RWPE2 (cell line): Measurements from ENCODE around the gene GPR89B.
"Not testable (repeated sequence)": the region's sequence is repeated elsewhere in the genome, so short reads cannot be mapped to it uniquely, and the experiment has no call there.

Experiments used
- ATAC-seq: fragments of 200-7000 bp; cut with Tn5 transposase; 3 replicates; pipeline ENCODE4 v1.9.1; 2021; ENCODE audit warnings: low read depth
- DNase-seq: peaks from one replicate; pipeline ENCODE4 v3.0.0-alpha.2; 2020; ENCODE audit warnings: low spot score
- H3K27ac ChIP-seq: fragments of 450-650 bp; 2 replicates; pipeline ENCODE4 v1.5.1; 2017; ENCODE audit warnings: mild to moderate bottlenecking; ENCODE audit not compliant: poor library complexity, severe bottlenecking
- H3K27me3 ChIP-seq: fragments of 250-450 bp; sonication (Bioruptor Pico); 2 replicates; pipeline ENCODE4 v1.5.1; 2021; ENCODE audit warnings: mild to moderate bottlenecking, moderate library complexity; ENCODE audit not compliant: insufficient read depth, poor library complexity, severe bottlenecking
- H3K36me3 ChIP-seq: fragments of 250-450 bp; sonication (Bioruptor Pico); 2 replicates; pipeline ENCODE4 v1.5.1; 2020; ENCODE audit warnings: low read depth, mild to moderate bottlenecking, moderate library complexity
- H3K4me1 ChIP-seq: fragments of 250-450 bp; sonication (Bioruptor Pico); 2 replicates; pipeline ENCODE4 v1.5.1; 2021; ENCODE audit warnings: mild to moderate bottlenecking, moderate library complexity; ENCODE audit not compliant: insufficient read depth, poor library complexity, severe bottlenecking
- H3K4me3 ChIP-seq: fragments of 250-450 bp; sonication (Bioruptor Pico); 2 replicates; pipeline ENCODE4 v1.5.1; 2021; ENCODE audit warnings: mild to moderate bottlenecking, moderate library complexity; ENCODE audit not compliant: severe bottlenecking
- H3K9me3 ChIP-seq: fragments of 250-450 bp; sonication (Bioruptor Pico); 2 replicates; pipeline ENCODE4 v1.5.1; 2021; ENCODE audit warnings: mild to moderate bottlenecking, moderate library complexity; ENCODE audit not compliant: severe bottlenecking
- TF ChIP-seq, protein P1 (sequence below): fragments of 450-650 bp; IDR thresholded peaks from one replicate; pipeline ENCODE4 v1.5.1; 2017; ENCODE audit warnings: mild to moderate bottlenecking, moderate library complexity; ENCODE audit not compliant: poor library complexity, severe bottlenecking

GPR89B gene

GRCh38 chr1:147919896-147920295 is 8.3 kb upstream of the GPR89B start:
- Histone ChIP-seq H3K4me1 (no peaks in the 10 kb centered on the region), H3K36me3 (no peaks in the 10 kb centered on the region), H3K9me3 (no peaks in the 10 kb centered on the region), H3K27ac (no peak overlapping the region), H3K27me3 (no peaks in the 10 kb centered on the region), H3K4me3 (no peak overlapping the region)
- TF ChIP-seq, protein P1, sequence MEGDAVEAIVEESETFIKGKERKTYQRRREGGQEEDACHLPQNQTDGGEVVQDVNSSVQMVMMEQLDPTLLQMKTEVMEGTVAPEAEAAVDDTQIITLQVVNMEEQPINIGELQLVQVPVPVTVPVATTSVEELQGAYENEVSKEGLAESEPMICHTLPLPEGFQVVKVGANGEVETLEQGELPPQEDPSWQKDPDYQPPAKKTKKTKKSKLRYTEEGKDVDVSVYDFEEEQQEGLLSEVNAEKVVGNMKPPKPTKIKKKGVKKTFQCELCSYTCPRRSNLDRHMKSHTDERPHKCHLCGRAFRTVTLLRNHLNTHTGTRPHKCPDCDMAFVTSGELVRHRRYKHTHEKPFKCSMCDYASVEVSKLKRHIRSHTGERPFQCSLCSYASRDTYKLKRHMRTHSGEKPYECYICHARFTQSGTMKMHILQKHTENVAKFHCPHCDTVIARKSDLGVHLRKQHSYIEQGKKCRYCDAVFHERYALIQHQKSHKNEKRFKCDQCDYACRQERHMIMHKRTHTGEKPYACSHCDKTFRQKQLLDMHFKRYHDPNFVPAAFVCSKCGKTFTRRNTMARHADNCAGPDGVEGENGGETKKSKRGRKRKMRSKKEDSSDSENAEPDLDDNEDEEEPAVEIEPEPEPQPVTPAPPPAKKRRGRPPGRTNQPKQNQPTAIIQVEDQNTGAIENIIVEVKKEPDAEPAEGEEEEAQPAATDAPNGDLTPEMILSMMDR: no peak
- DNase-seq (no peak), ATAC-seq (no peak)

DNA sequence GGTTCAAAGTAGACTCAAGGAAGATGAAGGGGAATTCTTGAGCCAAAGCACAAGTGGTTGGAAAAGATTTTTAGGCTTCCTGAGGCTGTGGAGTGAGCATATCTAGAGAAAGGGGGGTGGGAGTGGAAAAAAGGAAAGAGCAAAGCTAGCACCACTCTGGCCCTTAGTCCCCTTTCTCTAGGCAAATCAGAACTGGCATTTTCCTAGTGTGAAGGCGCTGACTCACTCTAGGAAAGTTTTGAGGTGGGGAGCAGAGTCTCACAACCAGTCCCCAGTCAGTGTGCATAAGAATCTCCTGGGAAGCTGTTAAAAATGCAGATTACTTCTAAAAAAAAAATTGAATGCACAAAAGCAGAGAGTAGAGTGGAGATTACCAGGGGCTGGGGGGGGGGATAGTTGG is 3.4 kb upstream of the GPR89B start:
- H3K36me3 ChIP-seq: no peaks in the 10 kb centered on the region
- H3K27me3 ChIP-seq: no peaks in the 10 kb centered on the region
- no peaks in the 10 kb centered on the region for H3K9me3 ChIP-seq
- no peak overlapping the region for H3K4me3 ChIP-seq
- no peak for ATAC-seq
- DNase-seq: no peak
- no peaks in the 10 kb centered on the region for H3K4me1 ChIP-seq
- TF ChIP-seq, protein P1: no peak
- H3K27ac ChIP-seq: no peak overlapping the region

- not testable (repeated sequence) for ATAC-seq
Observed at GRCh38 chr1:147927215-147927614, 1.0 kb upstream of the GPR89B start.

GRCh38 chr1:147927689-147928088 is 531 bp upstream of the GPR89B start:
- H3K4me3 ChIP-seq, H3K4me1 ChIP-seq, ATAC-seq, H3K9me3 ChIP-seq, H3K27ac ChIP-seq, DNase-seq, H3K27me3 ChIP-seq, H3K36me3 ChIP-seq: not testable (repeated sequence)

More at GRCh38 chr1:147927215-147927614, 1.0 kb upstream of the GPR89B start:
- not testable (repeated sequence) for H3K27ac ChIP-seq, H3K36me3 ChIP-seq, H3K4me3 ChIP-seq, H3K27me3 ChIP-seq, H3K9me3 ChIP-seq, DNase-seq, H3K4me1 ChIP-seq

DNA sequence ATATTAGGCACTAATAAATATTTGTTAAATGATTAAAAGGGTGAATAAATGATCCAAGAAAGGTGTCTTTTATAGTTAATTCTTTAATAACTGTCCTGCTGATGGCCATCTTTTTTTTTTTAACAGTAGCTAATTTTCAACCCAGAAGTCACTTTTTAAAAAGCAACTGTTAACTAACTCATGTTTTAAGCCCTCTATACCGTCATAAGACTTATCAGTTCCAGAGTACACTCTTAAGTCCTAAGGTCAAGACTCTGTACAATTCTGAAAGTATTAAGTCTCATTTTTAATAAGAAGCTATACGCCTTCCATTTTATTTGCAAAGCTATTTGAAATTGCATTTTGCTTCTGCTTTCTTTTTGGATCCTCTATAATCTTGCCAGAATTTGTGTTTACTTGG is 2.9 kb downstream of the GPR89B start:
- not testable (repeated sequence) for H3K4me3 ChIP-seq, DNase-seq, H3K27ac ChIP-seq, H3K36me3 ChIP-seq, ATAC-seq, H3K9me3 ChIP-seq, H3K27me3 ChIP-seq, H3K4me1 ChIP-seq

DNA sequence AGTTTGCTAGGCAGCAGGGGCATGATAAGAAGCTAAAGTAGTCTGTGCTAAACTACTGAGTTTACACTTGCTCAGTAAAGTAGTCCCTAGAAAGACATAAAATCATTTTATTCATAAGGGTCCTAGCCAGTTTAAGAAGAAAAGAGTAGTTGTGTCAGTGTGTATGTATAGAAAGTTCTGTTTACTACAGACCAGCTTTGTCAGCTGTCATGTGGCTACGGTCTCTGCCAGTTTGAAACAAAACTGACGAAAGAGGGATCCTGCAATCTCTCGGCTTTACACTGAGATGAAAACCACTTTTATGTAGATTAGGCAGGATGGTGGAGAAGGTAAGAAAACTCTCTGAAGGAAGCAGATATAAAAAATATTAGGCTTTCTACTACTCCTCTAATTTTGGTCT is 7.1 kb downstream of the GPR89B start:
- ATAC-seq, H3K4me1 ChIP-seq, H3K27ac ChIP-seq, H3K27me3 ChIP-seq, H3K9me3 ChIP-seq, DNase-seq, H3K4me3 ChIP-seq, H3K36me3 ChIP-seq: not testable (repeated sequence)

GRCh38 chr1:147940456-147940855 is 12.2 kb downstream of the GPR89B start:
- not testable (repeated sequence) for DNase-seq, H3K27ac ChIP-seq, H3K4me1 ChIP-seq, H3K4me3 ChIP-seq, H3K27me3 ChIP-seq, H3K36me3 ChIP-seq, H3K9me3 ChIP-seq, ATAC-seq

GRCh38 chr1:147942563-147942962 is 14.3 kb downstream of the GPR89B start:
- not testable (repeated sequence) for H3K4me3 ChIP-seq, DNase-seq, ATAC-seq

DNA sequence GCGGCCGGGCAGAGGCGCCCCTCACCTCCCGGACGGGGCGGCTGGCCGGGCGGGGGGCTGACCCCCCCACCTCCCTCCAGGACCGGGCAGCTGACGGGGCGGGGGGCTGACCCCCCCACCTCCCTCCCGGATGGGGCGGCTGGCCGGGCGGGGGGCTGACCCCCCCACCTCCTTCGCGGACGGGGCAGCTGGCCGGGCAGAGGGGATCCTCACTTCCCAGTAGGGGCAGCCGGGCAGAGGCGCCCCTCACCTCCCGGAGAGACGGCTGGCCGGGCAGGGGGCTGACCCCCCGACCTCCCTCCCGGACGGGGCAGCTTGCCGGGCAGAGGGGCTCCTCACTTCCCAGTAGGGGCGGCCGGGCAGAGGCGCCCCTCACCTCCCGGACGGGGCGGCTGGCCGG is 21.3 kb downstream of the GPR89B start:
- H3K4me3 ChIP-seq, ATAC-seq, DNase-seq, H3K27me3 ChIP-seq, H3K4me1 ChIP-seq, H3K36me3 ChIP-seq, H3K27ac ChIP-seq, H3K9me3 ChIP-seq: not testable (repeated sequence)

More at GRCh38 chr1:147942563-147942962, 14.3 kb downstream of the GPR89B start:
- not testable (repeated sequence) for H3K4me1 ChIP-seq, H3K27me3 ChIP-seq, H3K9me3 ChIP-seq, H3K27ac ChIP-seq, H3K36me3 ChIP-seq

DNA sequence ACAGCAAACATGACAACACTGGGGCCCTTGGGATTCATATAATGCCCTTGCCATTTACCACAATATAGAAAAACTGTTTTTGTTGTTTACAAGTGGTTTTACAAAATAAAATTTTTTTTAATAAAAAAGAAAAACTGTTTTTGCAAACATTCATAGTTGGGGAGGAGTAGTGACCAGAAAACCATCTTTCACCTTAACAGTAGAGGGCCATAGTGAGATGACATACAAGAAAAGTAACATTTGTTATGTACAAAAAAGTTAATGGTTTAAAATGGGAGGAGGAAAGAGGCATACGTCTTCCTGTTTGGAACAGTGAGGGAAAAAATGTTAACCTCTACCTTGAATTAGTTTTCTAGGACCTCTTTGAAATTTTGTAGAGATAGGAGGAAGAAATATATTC is 30.7 kb downstream of the GPR89B start:
- not testable (repeated sequence) for H3K4me1 ChIP-seq, H3K27me3 ChIP-seq, H3K27ac ChIP-seq, H3K4me3 ChIP-seq, H3K36me3 ChIP-seq, ATAC-seq, DNase-seq, H3K9me3 ChIP-seq
